ENCODE results near the gene ABCF1.

Gene ABCF1

DNA sequence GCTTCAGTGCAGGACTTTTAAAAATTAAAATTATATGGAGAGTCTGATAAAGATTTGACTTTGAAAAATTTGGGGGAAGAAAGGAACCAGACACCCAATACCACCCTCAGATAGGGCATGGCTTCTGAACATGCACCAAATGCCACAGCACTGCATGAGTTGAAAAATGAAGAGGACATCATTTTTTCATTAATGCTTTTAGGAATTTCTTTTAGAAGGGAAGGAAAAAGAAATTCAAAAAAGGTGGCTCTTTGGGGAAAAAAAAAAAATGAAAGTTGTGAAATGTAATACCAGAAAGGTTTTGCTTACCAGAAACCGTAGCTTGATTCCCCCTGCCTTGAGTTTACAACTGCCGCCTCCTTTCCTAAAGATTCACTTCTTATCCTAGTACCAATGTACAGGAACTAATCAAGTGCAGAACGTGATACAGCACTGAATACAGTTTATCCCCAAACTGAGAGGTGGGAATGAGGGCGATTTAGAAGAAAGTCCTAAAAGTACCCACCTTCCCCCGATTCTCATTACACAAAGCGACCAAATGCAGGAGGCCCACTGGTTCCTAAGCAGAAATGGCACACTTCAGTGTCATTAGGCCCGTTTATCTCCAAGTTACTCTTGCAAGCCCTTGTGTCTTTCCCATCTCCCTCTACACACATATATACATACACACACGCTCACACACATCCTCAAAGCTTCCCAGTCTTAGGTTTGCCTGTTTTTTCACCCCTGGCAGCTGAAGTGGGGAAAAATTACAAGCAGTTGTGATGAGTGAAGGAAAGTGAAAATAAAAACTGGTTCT is 43.0 kb downstream of the ABCF1 start:
- Histone ChIP-seq H3K4me1 (ENCODE audit: low read depth, poor library complexity, severe bottlenecking) (peaks cover 27% of the 10 kb centered on the region), H3K27me3 (ENCODE audit: insufficient read depth, low read depth) (no peaks in the 10 kb centered on the region), H3K27ac (peak overlapping the region; percentile 95), H3K36me3 (ENCODE audit: insufficient read depth) (peaks cover 10% of the 10 kb centered on the region; the same call in 1 of the 2 replicates), H3K9ac (peak overlapping the region; percentile 98; the same call in 1 of the 2 replicates), H3K4me2 (peak overlapping the region; percentile 87), H3K79me2 (ENCODE audit: insufficient read depth, low read depth) (peaks cover 60% of the 10 kb centered on the region), H4K20me1 (ENCODE audit: insufficient read depth) (no peaks in the 10 kb centered on the region), H2AFZ (ENCODE audit: low read depth) (no peak overlapping the region), H3K4me3 (IDR thresholded peaks at IDR 0.05; ENCODE audit: insufficient read depth, low read depth, low read length) (no peak overlapping the region)
- TF ChIP-seq, protein P1, sequence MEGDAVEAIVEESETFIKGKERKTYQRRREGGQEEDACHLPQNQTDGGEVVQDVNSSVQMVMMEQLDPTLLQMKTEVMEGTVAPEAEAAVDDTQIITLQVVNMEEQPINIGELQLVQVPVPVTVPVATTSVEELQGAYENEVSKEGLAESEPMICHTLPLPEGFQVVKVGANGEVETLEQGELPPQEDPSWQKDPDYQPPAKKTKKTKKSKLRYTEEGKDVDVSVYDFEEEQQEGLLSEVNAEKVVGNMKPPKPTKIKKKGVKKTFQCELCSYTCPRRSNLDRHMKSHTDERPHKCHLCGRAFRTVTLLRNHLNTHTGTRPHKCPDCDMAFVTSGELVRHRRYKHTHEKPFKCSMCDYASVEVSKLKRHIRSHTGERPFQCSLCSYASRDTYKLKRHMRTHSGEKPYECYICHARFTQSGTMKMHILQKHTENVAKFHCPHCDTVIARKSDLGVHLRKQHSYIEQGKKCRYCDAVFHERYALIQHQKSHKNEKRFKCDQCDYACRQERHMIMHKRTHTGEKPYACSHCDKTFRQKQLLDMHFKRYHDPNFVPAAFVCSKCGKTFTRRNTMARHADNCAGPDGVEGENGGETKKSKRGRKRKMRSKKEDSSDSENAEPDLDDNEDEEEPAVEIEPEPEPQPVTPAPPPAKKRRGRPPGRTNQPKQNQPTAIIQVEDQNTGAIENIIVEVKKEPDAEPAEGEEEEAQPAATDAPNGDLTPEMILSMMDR (conservative IDR thresholded peaks at IDR 0.05; ENCODE audit: low read depth, low read length): no peak

DNA sequence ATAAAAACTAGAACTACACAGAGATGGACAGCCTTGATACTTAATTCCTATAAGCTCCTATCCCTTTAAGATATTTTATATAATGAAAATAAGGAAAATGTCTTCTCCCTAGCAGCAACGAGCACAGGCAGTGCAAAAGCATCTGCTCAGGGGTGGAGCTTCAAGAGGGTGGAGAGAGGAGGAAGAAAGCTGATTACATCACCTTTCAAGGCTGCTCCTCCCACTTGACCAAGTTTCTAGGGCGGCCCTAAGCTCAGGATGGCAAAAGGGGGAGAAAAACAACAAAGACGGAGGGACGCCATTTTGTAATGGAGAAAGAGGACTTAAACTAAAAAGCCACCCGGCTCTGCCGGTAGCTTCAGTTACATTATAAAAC is 43.6 kb downstream of the ABCF1 start:
- Histone ChIP-seq H3K79me2 (ENCODE audit: insufficient read depth, low read depth) (peaks cover 66% of the 10 kb centered on the region), H3K4me2 (peak overlapping the region; percentile 87), H3K4me1 (ENCODE audit: low read depth, poor library complexity, severe bottlenecking) (peaks cover 28% of the 10 kb centered on the region), H3K9ac (peak overlapping the region; percentile 98), H3K27me3 (ENCODE audit: insufficient read depth, low read depth) (no peaks in the 10 kb centered on the region), H3K4me3 (IDR thresholded peaks at IDR 0.05; ENCODE audit: insufficient read depth, low read depth, low read length) (no peak overlapping the region), H3K27ac (peak overlapping the region; percentile 95), H4K20me1 (ENCODE audit: insufficient read depth) (no peaks in the 10 kb centered on the region), H2AFZ (ENCODE audit: low read depth) (no peak overlapping the region), H3K36me3 (ENCODE audit: insufficient read depth) (peaks cover 10% of the 10 kb centered on the region; the same call in 1 of the 2 replicates)
- TF ChIP-seq, protein P1 (conservative IDR thresholded peaks at IDR 0.05; ENCODE audit: low read depth, low read length): no peak

DNA sequence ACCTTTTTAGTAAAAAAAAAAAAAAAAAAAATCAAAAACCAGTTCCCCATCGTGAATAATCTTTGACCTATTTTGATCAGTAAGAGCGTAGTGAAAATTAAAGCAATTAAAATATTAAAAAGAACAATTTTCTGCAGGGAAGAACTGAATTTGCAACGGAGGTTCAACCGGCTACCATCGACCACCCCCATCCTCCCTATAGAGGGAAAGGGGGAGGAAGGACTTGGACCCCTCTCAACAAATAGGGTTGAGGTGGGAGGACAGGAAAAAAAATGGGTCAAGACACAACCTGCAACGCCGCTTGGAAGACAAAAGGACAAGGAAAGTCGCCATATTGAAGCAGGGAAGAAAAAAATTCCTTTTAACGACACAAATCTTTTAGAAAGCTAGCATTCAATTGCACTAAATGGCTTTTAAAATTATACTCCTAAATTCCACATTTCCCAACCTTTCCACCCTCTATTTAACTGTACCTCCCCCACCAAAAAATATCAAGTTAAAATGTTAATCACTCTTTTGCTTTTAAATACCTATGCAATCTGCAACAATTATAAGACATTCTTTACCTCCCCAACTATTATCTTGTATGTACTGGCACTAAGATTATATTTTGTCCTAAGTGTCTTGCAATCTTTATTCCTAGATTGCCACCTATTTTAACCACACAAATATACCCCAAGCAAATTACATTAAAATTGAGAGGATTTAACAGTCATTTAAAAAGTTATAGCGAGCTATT is 44.1 kb downstream of the ABCF1 start:
- peaks cover 28% of the 10 kb centered on the region for H3K4me1 ChIP-seq (ENCODE audit: low read depth, poor library complexity, severe bottlenecking)
- peak overlapping the region; percentile 98 for H3K9ac ChIP-seq
- H3K79me2 ChIP-seq (ENCODE audit: insufficient read depth, low read depth): peaks cover 62% of the 10 kb centered on the region
- no peak overlapping the region for H3K4me3 ChIP-seq (IDR thresholded peaks at IDR 0.05; ENCODE audit: insufficient read depth, low read depth, low read length)
- H3K27me3 ChIP-seq (ENCODE audit: insufficient read depth, low read depth): no peaks in the 10 kb centered on the region
- no peaks in the 10 kb centered on the region for H4K20me1 ChIP-seq (ENCODE audit: insufficient read depth)
- H3K27ac ChIP-seq: peak overlapping the region; percentile 95
- no peak overlapping the region for H2AFZ ChIP-seq (ENCODE audit: low read depth)
- peaks cover 10% of the 10 kb centered on the region; the same call in 1 of the 2 replicates for H3K36me3 ChIP-seq (ENCODE audit: insufficient read depth)
- TF ChIP-seq, protein P1 (conservative IDR thresholded peaks at IDR 0.05; ENCODE audit: low read depth, low read length): no peak
- H3K4me2 ChIP-seq: peak overlapping the region; percentile 87

DNA sequence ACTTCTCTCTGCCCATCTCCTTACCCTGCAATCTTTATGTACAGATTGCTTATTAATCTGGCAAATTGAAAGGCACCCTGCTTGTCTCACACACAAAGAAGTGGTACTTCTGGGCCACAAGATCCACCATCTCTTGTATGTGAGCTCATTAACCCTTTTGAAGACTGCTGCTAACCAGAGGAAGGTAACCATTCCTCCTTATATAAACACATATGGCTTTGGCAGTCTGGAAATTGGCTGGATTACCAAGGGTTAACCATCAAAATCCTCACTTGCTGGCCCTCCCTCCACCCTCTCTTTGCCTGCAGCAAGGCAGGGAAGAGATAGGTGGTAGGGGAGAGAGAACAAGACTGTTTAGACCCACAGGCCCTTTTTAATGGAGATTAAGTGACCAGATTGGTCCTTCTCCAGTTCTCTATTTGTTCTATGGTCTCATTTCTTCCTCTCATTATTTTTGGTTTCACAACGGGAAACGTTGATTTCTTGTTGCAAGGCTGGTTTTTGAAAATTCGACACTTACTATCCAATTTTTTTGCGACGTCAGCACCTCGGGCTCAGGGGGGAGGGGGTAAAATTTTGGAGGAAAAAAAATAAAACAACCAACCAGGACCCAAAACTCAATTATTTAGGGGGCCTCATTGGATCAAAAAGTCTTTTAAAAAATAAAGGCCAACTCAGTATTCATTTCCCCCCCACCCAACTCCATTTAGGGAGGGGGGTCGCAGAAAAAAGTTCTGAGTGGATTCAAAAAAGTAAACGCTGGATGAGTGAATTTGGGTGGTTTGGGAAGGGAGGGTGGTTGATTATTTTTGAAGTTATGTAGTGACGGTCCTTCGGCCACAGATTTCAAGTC is 44.9 kb downstream of the ABCF1 start:
- Histone ChIP-seq H2AFZ (ENCODE audit: low read depth) (no peak overlapping the region), H3K27me3 (ENCODE audit: insufficient read depth, low read depth) (no peaks in the 10 kb centered on the region), H4K20me1 (ENCODE audit: insufficient read depth) (no peaks in the 10 kb centered on the region), H3K9ac (peak overlapping the region; percentile 98), H3K27ac (peak overlapping the region; percentile 95), H3K4me1 (ENCODE audit: low read depth, poor library complexity, severe bottlenecking) (peaks cover 28% of the 10 kb centered on the region), H3K36me3 (ENCODE audit: insufficient read depth) (peaks cover 10% of the 10 kb centered on the region; the same call in 1 of the 2 replicates), H3K79me2 (ENCODE audit: insufficient read depth, low read depth) (peaks cover 60% of the 10 kb centered on the region), H3K4me3 (IDR thresholded peaks at IDR 0.05; ENCODE audit: insufficient read depth, low read depth, low read length) (no peak overlapping the region), H3K4me2 (peak overlapping the region; percentile 87)
- TF ChIP-seq, protein P1 (conservative IDR thresholded peaks at IDR 0.05; ENCODE audit: low read depth, low read length): no peak

Data from KMS-11 (cell line).